Measurements from ENCODE around the gene TANC1. TPM values are rescaled to one million over a fixed set of nuclear protein-coding genes. Genes with fewer than 3 reads are reported as not detected.

Gene TANC1
- total and polyA plus RNA-seq, 7 donors: 3.6 to 74.5 (median 47.0) TPM

GRCh38 chr2:159125858-159126257 is 157.4 kb downstream of the TANC1 start:
- peaks cover 0 to 63% (median 48%) of the 10 kb centered on the region in 4 donors for H3K4me1 ChIP-seq
- TF ChIP-seq POLR2A (IDR thresholded peaks at IDR 0.05) (no peak), POLR2AphosphoS5 (IDR thresholded peaks at IDR 0.05) (no peak), EP300 (IDR thresholded peaks at IDR 0.05) (no peak)
- TF ChIP-seq, protein P1, sequence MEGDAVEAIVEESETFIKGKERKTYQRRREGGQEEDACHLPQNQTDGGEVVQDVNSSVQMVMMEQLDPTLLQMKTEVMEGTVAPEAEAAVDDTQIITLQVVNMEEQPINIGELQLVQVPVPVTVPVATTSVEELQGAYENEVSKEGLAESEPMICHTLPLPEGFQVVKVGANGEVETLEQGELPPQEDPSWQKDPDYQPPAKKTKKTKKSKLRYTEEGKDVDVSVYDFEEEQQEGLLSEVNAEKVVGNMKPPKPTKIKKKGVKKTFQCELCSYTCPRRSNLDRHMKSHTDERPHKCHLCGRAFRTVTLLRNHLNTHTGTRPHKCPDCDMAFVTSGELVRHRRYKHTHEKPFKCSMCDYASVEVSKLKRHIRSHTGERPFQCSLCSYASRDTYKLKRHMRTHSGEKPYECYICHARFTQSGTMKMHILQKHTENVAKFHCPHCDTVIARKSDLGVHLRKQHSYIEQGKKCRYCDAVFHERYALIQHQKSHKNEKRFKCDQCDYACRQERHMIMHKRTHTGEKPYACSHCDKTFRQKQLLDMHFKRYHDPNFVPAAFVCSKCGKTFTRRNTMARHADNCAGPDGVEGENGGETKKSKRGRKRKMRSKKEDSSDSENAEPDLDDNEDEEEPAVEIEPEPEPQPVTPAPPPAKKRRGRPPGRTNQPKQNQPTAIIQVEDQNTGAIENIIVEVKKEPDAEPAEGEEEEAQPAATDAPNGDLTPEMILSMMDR (IDR thresholded peaks at IDR 0.05): no peak
- peak overlapping the region in 3 of 4 donors; percentile 70 to 83 (median 73) for H3K27ac ChIP-seq
- intact Hi-C loops (cut with DNase I): no loop called here
- H3K36me3 ChIP-seq: no peaks in the 10 kb centered on the region
- H3K9me3 ChIP-seq: no peaks in the 10 kb centered on the region
- no peaks in the 10 kb centered on the region for H3K27me3 ChIP-seq
- 92 to 94% methylated on average over 4 of the region's 4 CpGs for WGBS, 2 donors
- no peak for DNase-seq
- H3K4me3 ChIP-seq: no peak overlapping the region

- no peak for TF ChIP-seq POLR2AphosphoS5 (IDR thresholded peaks at IDR 0.05)
- TF ChIP-seq POLR2A (IDR thresholded peaks at IDR 0.05): no peak
- TF ChIP-seq EP300 (IDR thresholded peaks at IDR 0.05): no peak
- TF ChIP-seq, protein P1 (IDR thresholded peaks at IDR 0.05): no peak
- Histone ChIP-seq H3K9me3 (no peaks in the 10 kb centered on the region), H3K27ac (peak overlapping the region in 1 of 4 donors; percentile 83), H3K4me1 (peaks cover 0 to 70% (median 55%) of the 10 kb centered on the region in 4 donors), H3K36me3 (no peaks in the 10 kb centered on the region), H3K27me3 (no peaks in the 10 kb centered on the region), H3K4me3 (no peak overlapping the region)
- DNase-seq: no peak
- intact Hi-C loops (cut with DNase I): no loop called here
- WGBS, 2 donors: 63 to 81% methylated on average over 2 of the region's 2 CpGs
These were observed 158.1 kb downstream of the TANC1 start for GRCh38 chr2:159126432-159127022.

DNA sequence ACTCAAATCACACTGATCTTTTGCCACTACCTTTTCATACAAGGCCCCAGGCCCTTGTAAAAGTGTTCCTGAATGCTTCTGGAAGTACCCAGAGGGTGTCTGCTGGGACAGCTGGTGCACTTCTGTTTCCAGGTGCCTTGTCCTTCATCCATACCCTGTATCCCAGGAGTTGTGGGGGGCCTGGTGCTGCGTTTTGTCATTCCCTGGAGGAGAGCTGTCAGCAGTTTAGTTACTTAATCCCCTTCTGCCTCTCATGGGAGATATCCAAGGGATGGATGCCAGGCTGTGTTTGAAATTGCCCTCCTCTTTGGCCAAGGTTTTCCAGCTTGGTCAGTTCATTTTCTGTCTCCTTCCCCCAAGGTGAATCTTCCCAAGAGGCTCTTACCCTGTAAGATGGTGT is 159.8 kb downstream of the TANC1 start:
- no peak for DNase-seq
- Histone ChIP-seq H3K4me3 (no peak overlapping the region), H3K9me3 (no peaks in the 10 kb centered on the region), H3K27me3 (no peaks in the 10 kb centered on the region), H3K27ac (no peak overlapping the region), H3K4me1 (peaks cover 0 to 78% (median 65%) of the 10 kb centered on the region in 4 donors), H3K36me3 (no peaks in the 10 kb centered on the region)
- intact Hi-C loops (cut with DNase I): no loop called here
- TF ChIP-seq POLR2A (IDR thresholded peaks at IDR 0.05): no peak
- TF ChIP-seq EP300 (IDR thresholded peaks at IDR 0.05): no peak
- TF ChIP-seq, protein P1 (IDR thresholded peaks at IDR 0.05): no peak
- no peak for TF ChIP-seq POLR2AphosphoS5 (IDR thresholded peaks at IDR 0.05)
- WGBS, 2 donors: 79 to 89% methylated on average over 1 of the region's 1 CpG

- TF ChIP-seq POLR2A (IDR thresholded peaks at IDR 0.05) (no peak), EP300 (IDR thresholded peaks at IDR 0.05) (no peak), POLR2AphosphoS5 (IDR thresholded peaks at IDR 0.05) (no peak)
- TF ChIP-seq, protein P1 (IDR thresholded peaks at IDR 0.05): no peak
- no peaks in the 10 kb centered on the region for H3K36me3 ChIP-seq
- WGBS, 2 donors: 47 to 76% methylated on average over 1 of the region's 1 CpG
- no peaks in the 10 kb centered on the region for H3K27me3 ChIP-seq
- H3K27ac ChIP-seq: peak overlapping the region in 1 of 4 donors; percentile 19
- H3K9me3 ChIP-seq: no peaks in the 10 kb centered on the region
- peaks cover 0 to 68% (median 58%) of the 10 kb centered on the region in 4 donors for H3K4me1 ChIP-seq
- no peak for DNase-seq
- intact Hi-C loops (cut with DNase I): no loop called here
- H3K4me3 ChIP-seq: no peak overlapping the region
These were observed 160.8 kb downstream of the TANC1 start for GRCh38 chr2:159129269-159129668.

All from sigmoid colon (tissue), 7 donors.